Colonic mucosa (tissue), 4 donors: ENCODE data around the gene MTR. TPM values are rescaled to one million over a fixed set of nuclear protein-coding genes. Genes with fewer than 3 reads are reported as not detected.

Experiments
- DNase-seq: peaks from one replicate; pipeline ENCODE4 v3.0.0-alpha.2; 2020
- H3K27ac ChIP-seq: fragments of 200-600 bp; one replicate; pipeline ENCODE4 v1.8.0; 2021
- H3K27me3 ChIP-seq: fragments of 200-600 bp; one replicate; pipeline ENCODE4 v1.8.0; 2021
- H3K36me3 ChIP-seq: fragments of 200-600 bp; one replicate; pipeline ENCODE4 v1.8.0; 2021
- H3K4me1 ChIP-seq: fragments of 200-600 bp; one replicate; pipeline ENCODE4 v1.8.0; 2021; ENCODE audit warnings: mild to moderate bottlenecking
- H3K4me3 ChIP-seq: fragments of 200-600 bp; one replicate; pipeline ENCODE4 v1.8.0; 2021
- H3K9ac ChIP-seq, 2 donors: one replicate each; pipeline ENCODE4 v1.7.0; 2013; ENCODE audit warnings: control low read depth in 2 of 2, low read depth in 2 of 2, low read length in 2 of 2
- H3K9me3 ChIP-seq: fragments of 200-600 bp; one replicate; pipeline ENCODE4 v1.8.0; 2021
- CTCF ChIP-seq: fragments of 200-600 bp; IDR thresholded peaks from one replicate; pipeline ENCODE4 v1.8.0; 2022; ENCODE audit warnings: antibody characterized with exemption, mild to moderate bottlenecking
- intact Hi-C: fragments of 100-400 bp; cut with DNase I; formaldehyde crosslinking; loops from one replicate; pipeline ENCODE4 v1.14.1; 2022
- total RNA-seq, 2 donors: library from RNA; stranded (reverse); fragmentation: NEBNext Ultra II Directional in 1 of 2; extraction: Animal tissue kit (Norgen Biotek cat#: 25700) in 1 of 2; gene quantifications; one replicate each; pipeline ENCODE4 v1.2.1, GENCODE V29; 2021
- donor health status: healthy.
- donor health status: DM: no; HTN: no; CAD: no.
- donor health status: DM: no; HTN: no; CAD: no.

MTR gene
- total RNA-seq, 2 donors from 2014 or later = 20.5 to 24.4 TPM

GRCh38 chr1:236794585-236795034, 482 bp upstream of the MTR start:
- Histone ChIP-seq H3K27ac (peak overlapping the region; percentile 54), H3K27me3 (no peaks in the 10 kb centered on the region), H3K36me3 (no peaks in the 10 kb centered on the region), H3K4me3 (peak overlapping the region; percentile 83), H3K9me3 (no peaks in the 10 kb centered on the region), H3K4me1 (no peaks in the 10 kb centered on the region), H3K9ac (peak overlapping the region in 1 of 2 donors; percentile 94)
- DNase-seq = peak; percentile 20
- no peak for TF ChIP-seq CTCF
- intact Hi-C loops = no loop called here

GRCh38 chr1:236795757-236796667, 920 bp downstream of the MTR start:
- Histone ChIP-seq H3K9me3 (no peaks in the 10 kb centered on the region), H3K4me1 (no peaks in the 10 kb centered on the region), H3K27me3 (no peaks in the 10 kb centered on the region), H3K4me3 (peak overlapping the region; percentile 83), H3K9ac (peak overlapping the region; percentile 93 to 94), H3K36me3 (no peaks in the 10 kb centered on the region), H3K27ac (peak overlapping the region; percentile 95)
- peak; percentile 55 for DNase-seq
- TF ChIP-seq CTCF = no peak
- intact Hi-C loops = no loop called here

- Histone ChIP-seq H3K27me3 (no peaks in the 10 kb centered on the region), H3K4me3 (no peak overlapping the region), H3K27ac (no peak overlapping the region), H3K4me1 (no peaks in the 10 kb centered on the region), H3K9me3 (no peaks in the 10 kb centered on the region), H3K36me3 (no peaks in the 10 kb centered on the region), H3K9ac (no peak overlapping the region)
- no peak for TF ChIP-seq CTCF
- intact Hi-C loops = no loop called here
- DNase-seq = no peak
Observed at GRCh38 chr1:236799001-236799400, 3.9 kb downstream of the MTR start.

GRCh38 chr1:236800002-236800620, 5.0 kb downstream of the MTR start:
- DNase-seq = no peak
- no peak overlapping the region for H3K9ac ChIP-seq
- no peak overlapping the region for H3K4me3 ChIP-seq
- no peaks in the 10 kb centered on the region for H3K27me3 ChIP-seq
- intact Hi-C loops = no loop called here
- H3K9me3 ChIP-seq = no peaks in the 10 kb centered on the region
- H3K27ac ChIP-seq = no peak overlapping the region
- no peak for TF ChIP-seq CTCF
- no peaks in the 10 kb centered on the region for H3K4me1 ChIP-seq
- no peaks in the 10 kb centered on the region for H3K36me3 ChIP-seq

GRCh38 chr1:236800623-236801022, 5.5 kb downstream of the MTR start:
- DNase-seq = no peak
- intact Hi-C loops = no loop called here
- no peak overlapping the region for H3K4me3 ChIP-seq
- no peaks in the 10 kb centered on the region for H3K27me3 ChIP-seq
- no peaks in the 10 kb centered on the region for H3K4me1 ChIP-seq
- no peak overlapping the region for H3K27ac ChIP-seq
- TF ChIP-seq CTCF = no peak
- H3K36me3 ChIP-seq = no peaks in the 10 kb centered on the region
- H3K9me3 ChIP-seq = no peaks in the 10 kb centered on the region
- no peak overlapping the region for H3K9ac ChIP-seq
